Loucy (cell line): ENCODE data around the gene MANSC1.

Experiments used
- CTCF ChIP-seq: fragments of 200-600 bp; sonication (generic); conservative IDR thresholded peaks from 2 replicates; pipeline ENCODE4 v1.5.1; 2014; ENCODE audit warnings: mild to moderate bottlenecking, antibody characterized with exemption, low read length
- EZH2phosphoT487 ChIP-seq: fragments of 200-600 bp; IDR thresholded peaks from 2 replicates; pipeline ENCODE4 v1.6.1; 2018; ENCODE audit warnings: antibody characterized with exemption, mild to moderate bottlenecking, moderate library complexity, borderline replicate concordance

- no peak for TF ChIP-seq CTCF
- TF ChIP-seq EZH2phosphoT487, result no peak
Observed at GRCh38 chr12:12333407-12334366, 16.4 kb downstream of the MANSC1 start.
